ENCODE data around the gene COPS7A.

The COPS7A gene

GRCh38 chr12:6766651-6767349, 43.0 kb downstream of the COPS7A start (continued):
- TF ChIP-seq ZNF600 (tag by site-specific recombination; IDR thresholded peaks at IDR 0.05) (peak; percentile 47; the same call in 1 of the 2 replicates), KLF1 (tag by site-specific recombination; IDR thresholded peaks at IDR 0.05) (peak; percentile 83), ZBTB20 (tag by site-specific recombination; IDR thresholded peaks at IDR 0.05) (peak; percentile 73), ZNF398 (tag by site-specific recombination; IDR thresholded peaks at IDR 0.05) (peak; percentile 59), ZNF423 (tag by site-specific recombination; IDR thresholded peaks at IDR 0.05) (0 out of 2 replicates have a peak, but pooled peaks have one; percentile 18), ZNF16 (tag by site-specific recombination; IDR thresholded peaks at IDR 0.05; ENCODE audit: low read depth) (no peak), ZNF704 (tag by site-specific recombination; IDR thresholded peaks at IDR 0.05) (no peak), ZNF19 (tag by site-specific recombination; IDR thresholded peaks at IDR 0.05; ENCODE audit: low read depth) (no peak), ZNF629 (tag by site-specific recombination; IDR thresholded peaks at IDR 0.05) (peak; percentile 41; the same call in 1 of the 2 replicates), ZNF18 (tag by site-specific recombination; IDR thresholded peaks at IDR 0.05) (peak; percentile 31; the same call in 1 of the 2 replicates), GLIS1 (tag by site-specific recombination; IDR thresholded peaks at IDR 0.05) (peak; percentile 74), KLF16 (tag by site-specific recombination; IDR thresholded peaks at IDR 0.05) (0 out of 2 replicates have a peak, but pooled peaks have one; percentile 45), ZNF776 (tag by site-specific recombination; IDR thresholded peaks at IDR 0.05; ENCODE audit: borderline replicate concordance) (no peak), ZFP37 (tag by site-specific recombination; IDR thresholded peaks at IDR 0.05) (no peak), PRDM1 (tag by site-specific recombination; IDR thresholded peaks at IDR 0.05) (no peak), ZBTB11 (tag by site-specific recombination; conservative IDR thresholded peaks at IDR 0.05; ENCODE audit: low read depth) (peak; percentile 59; the same call in 1 of the 2 replicates), ZNF624 (tag by site-specific recombination; IDR thresholded peaks at IDR 0.05) (no peak), ZNF148 (tag by site-specific recombination; IDR thresholded peaks at IDR 0.05; ENCODE audit: borderline replicate concordance) (no peak), WT1 (tag by site-specific recombination; IDR thresholded peaks at IDR 0.05) (peak; percentile 47; the same call in 1 of the 2 replicates), MZF1 (tag by site-specific recombination; IDR thresholded peaks at IDR 0.05; ENCODE audit: borderline replicate concordance) (0 out of 2 replicates have a peak, but pooled peaks have one; percentile 17), ZNF473 (tag by site-specific recombination; IDR thresholded peaks at IDR 0.05) (no peak), ZBTB7A (tag by site-specific recombination; IDR thresholded peaks at IDR 0.05; ENCODE audit: low read depth) (peak; percentile 63; the same call in 1 of the 2 replicates), ZNF266 (tag by site-specific recombination; IDR thresholded peaks at IDR 0.05; ENCODE audit: low read depth) (no peak), ZNF670 (tag by site-specific recombination; IDR thresholded peaks at IDR 0.05; ENCODE audit: low read depth) (no peak), ZNF24 (tag by site-specific recombination; IDR thresholded peaks at IDR 0.05) (0 out of 2 replicates have a peak, but pooled peaks have one; percentile 37), GLIS2 (tag by site-specific recombination; IDR thresholded peaks at IDR 0.05) (peak; percentile 94)
